HEK293T (cell line): ENCODE results near the gene NAA10.

Experiments
- ARNT ChIP-seq: fragments of 450-650 bp; IDR thresholded peaks from 2 replicates; pipeline ENCODE4 v1.6.1; 2017; ENCODE audit warnings: mild to moderate bottlenecking
- BHLHE40 ChIP-seq: fragments of 450-650 bp; IDR thresholded peaks from 2 replicates; pipeline ENCODE4 v1.6.1; 2016; ENCODE audit warnings: mild to moderate bottlenecking, moderate library complexity, borderline replicate concordance
- CTBP1 ChIP-seq: fragments of 450-650 bp; IDR thresholded peaks from 2 replicates; pipeline ENCODE4 v1.6.1; 2016; ENCODE audit warnings: borderline replicate concordance
- ELF4 ChIP-seq: fragments of 450-650 bp; IDR thresholded peaks from 2 replicates; pipeline ENCODE4 v1.6.1; 2017; ENCODE audit warnings: antibody characterized with exemption
- FOXK2 ChIP-seq: fragments of 450-650 bp; IDR thresholded peaks from 2 replicates; pipeline ENCODE4 v1.6.1; 2016; ENCODE audit warnings: mild to moderate bottlenecking
- FOXM1 ChIP-seq: fragments of 450-650 bp; IDR thresholded peaks from 2 replicates; pipeline ENCODE4 v1.6.1; 2017; ENCODE audit warnings: mild to moderate bottlenecking, borderline replicate concordance
- HDGF ChIP-seq: fragments of 450-650 bp; IDR thresholded peaks from 2 replicates; pipeline ENCODE4 v1.6.1; 2017; ENCODE audit warnings: antibody characterized with exemption, borderline replicate concordance
- L3MBTL2 ChIP-seq: fragments of 450-650 bp; conservative IDR thresholded peaks from 2 replicates; pipeline ENCODE4 v1.6.1; 2016; ENCODE audit warnings: mild to moderate bottlenecking
- LEF1 ChIP-seq: fragments of 450-650 bp; IDR thresholded peaks from 2 replicates; pipeline ENCODE4 v1.6.1; 2017; ENCODE audit warnings: mild to moderate bottlenecking, borderline replicate concordance
- NFRKB ChIP-seq: fragments of 450-650 bp; IDR thresholded peaks from 2 replicates; pipeline ENCODE4 v1.6.1; 2016; ENCODE audit warnings: mild to moderate bottlenecking, moderate library complexity
- SP1 ChIP-seq: fragments of 450-650 bp; IDR thresholded peaks from 2 replicates; pipeline ENCODE4 v1.6.1; 2017
- TARDBP ChIP-seq: fragments of 450-650 bp; IDR thresholded peaks from 2 replicates; pipeline ENCODE4 v1.6.1; 2016
- ZNF384 ChIP-seq: fragments of 450-650 bp; IDR thresholded peaks from 2 replicates; pipeline ENCODE4 v1.6.1; 2016
- TF ChIP-seq, protein P1 (sequence below): fragments of 450-650 bp; IDR thresholded peaks from 2 replicates; pipeline ENCODE4 v1.6.1; 2016

DNA sequence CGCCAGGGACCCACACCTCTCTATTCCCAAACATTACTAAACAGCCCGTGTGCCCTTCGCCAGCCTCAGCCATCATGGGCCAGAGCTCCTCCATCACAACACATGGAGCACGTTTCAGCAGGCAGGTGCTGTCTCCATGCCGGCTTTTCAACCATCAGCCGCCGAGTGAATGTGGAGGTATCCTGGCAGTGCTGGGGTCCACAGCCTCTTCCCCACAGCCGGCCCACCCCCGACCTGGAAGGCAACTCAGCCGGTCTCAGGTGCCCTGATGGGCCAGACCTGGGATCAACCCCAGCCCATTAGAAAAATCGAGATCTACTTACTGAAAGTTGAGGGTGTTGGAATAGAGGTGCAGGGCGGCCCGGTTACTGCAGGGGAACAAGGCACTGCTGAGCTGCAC lies 3.1 kb downstream of the NAA10 start:
- TF ChIP-seq NFRKB (no peak), TARDBP (no peak), LEF1 (no peak), BHLHE40 (no peak), ELF4 (no peak), L3MBTL2 (no peak), SP1 (no peak), FOXM1 (no peak), ARNT (no peak), ZNF384 (no peak), CTBP1 (no peak), HDGF (no peak), FOXK2 (no peak)
- TF ChIP-seq, protein P1, sequence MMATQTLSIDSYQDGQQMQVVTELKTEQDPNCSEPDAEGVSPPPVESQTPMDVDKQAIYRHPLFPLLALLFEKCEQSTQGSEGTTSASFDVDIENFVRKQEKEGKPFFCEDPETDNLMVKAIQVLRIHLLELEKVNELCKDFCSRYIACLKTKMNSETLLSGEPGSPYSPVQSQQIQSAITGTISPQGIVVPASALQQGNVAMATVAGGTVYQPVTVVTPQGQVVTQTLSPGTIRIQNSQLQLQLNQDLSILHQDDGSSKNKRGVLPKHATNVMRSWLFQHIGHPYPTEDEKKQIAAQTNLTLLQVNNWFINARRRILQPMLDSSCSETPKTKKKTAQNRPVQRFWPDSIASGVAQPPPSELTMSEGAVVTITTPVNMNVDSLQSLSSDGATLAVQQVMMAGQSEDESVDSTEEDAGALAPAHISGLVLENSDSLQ, result no peak
